Activated CD4-positive, alpha-beta T cell treated with anti-CD3 and anti-CD28 coated beads, Interleukin-2, amount 50 U/mL, for 24 hours (primary cell): ENCODE measurements around the gene MATCAP1.

ENCODE experiments used
- DNase-seq, 2 donors: peaks; one replicate each; pipeline ENCODE4 v3.0.0-alpha.2; 2020; ENCODE audit warnings: low read depth in 1 of 2, low spot score in 1 of 2

The MATCAP1 gene

GRCh38 chr16:67141391-67141790 lies 42.4 kb downstream of the MATCAP1 start:
- no peak for DNase-seq

GRCh38 chr16:67137605-67138004 lies 46.2 kb downstream of the MATCAP1 start:
- DNase-seq, result no peak

- no peak for DNase-seq
Observed at GRCh38 chr16:67129422-67129821, 54.3 kb downstream of the MATCAP1 start.

GRCh38 chr16:67128887-67129286 lies 54.9 kb downstream of the MATCAP1 start:
- no peak for DNase-seq

GRCh38 chr16:67128417-67128816 lies 55.3 kb downstream of the MATCAP1 start:
- no peak for DNase-seq
